RPMI7951 (cell line): ENCODE data around the gene CTNNA3. TPM values are rescaled to one million over a fixed set of nuclear protein-coding genes. Genes with fewer than 3 reads are reported as not detected.

Source experiments
- DNase-seq: peaks from one replicate; pipeline ENCODE4 v3.0.0-alpha.2; 2012; ENCODE audit warnings: low read depth
- total RNA-seq: library from RNA; depleted of rRNA; stranded (reverse); fragments of >200 nt; shearing (Covaris generic); gene quantifications from 2 replicates; pipeline ENCODE4 v1.2.3, GENCODE V29; 2014

CTNNA3 gene
- total RNA-seq, 1 experiment from 2014 or later = not detected

DNA sequence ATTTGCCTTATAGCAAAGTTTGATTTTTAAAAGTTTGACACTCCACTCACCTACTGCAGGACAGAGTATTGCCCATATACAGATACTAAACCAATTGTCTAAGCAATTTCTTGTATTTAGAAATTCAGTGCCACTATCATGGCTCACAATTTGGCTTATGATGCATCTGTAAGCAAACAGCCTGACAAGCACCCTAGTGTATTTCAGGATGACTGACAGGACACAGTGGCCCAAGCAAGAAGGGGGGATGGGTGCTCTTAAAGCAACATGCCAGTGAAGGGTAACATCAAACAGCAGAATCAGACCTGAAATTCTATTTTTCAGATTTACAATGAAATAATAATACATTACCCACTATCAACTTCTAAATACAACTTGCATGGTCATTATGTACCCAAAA is 30.5 kb downstream of the CTNNA3 start:
- DNase-seq = peak; percentile 3

DNA sequence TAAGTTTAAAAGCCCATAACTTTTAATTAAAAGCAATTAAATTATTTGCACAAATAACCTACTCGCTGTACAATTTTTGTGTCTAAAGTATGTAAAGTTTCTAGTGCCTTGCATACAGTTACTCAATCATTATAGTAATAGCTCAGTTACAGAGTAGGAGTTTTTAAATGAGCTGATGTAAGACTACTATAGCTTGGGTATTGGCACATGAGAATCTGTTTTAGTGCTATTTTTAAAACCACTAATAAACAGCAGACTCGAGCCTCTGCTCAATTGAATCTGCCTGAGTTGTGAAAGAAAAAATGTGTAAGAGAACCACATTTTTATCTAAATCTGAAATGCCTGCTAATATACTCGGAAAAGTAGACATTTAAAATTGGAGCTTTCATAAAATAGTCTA is 31.1 kb downstream of the CTNNA3 start:
- DNase-seq = no peak

DNA sequence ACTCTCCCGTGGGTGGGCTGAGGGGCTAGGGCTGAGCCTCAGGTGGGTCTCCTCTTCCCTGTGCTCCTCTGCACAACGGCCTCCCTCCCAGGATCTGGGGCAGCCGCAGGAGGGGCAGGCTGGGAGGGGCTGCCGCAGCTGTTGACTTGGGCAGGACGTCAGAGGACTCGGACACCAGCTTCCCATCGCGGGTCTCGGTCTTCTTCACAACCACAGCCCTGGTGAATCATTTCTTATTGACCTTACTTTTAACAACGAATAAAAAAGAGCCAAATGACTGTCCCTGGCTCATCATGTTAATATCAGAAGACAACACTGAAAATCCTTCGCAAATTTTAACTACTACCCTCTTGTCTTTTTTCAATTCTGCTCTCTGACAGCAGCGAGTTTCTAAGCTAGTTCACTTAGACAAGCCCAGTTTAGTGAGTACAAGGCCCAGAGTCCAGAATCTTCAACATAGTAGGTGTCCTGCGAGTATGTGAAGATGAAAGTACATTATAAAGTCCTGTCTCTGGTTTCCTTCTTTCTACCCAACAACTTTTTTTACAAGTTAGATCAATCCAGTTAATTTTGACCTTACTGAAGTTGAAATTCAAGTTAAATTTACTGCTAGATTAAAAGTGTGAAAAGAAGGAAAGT is 32.4 kb downstream of the CTNNA3 start:
- no peak for DNase-seq

GRCh38 chr10:67662415-67662814 is 33.6 kb downstream of the CTNNA3 start:
- no peak for DNase-seq

DNA sequence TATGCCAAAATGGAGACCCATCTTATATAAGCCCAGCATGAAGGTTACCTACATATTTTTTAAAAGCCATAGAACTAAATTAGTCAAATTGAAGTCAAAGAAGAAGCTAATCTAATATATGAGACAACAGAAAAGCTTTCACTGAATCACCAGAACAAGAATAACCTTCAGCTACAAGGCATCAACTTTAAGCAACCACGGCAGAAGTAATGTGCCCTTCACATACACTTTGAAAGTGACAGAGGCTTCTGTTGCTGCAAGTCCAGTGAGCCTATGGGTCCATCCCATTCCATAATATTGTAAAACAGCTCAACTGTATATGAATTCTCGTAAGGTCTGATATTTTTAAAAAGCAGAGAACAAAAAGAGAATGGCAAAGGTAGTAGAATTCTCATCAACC is 36.5 kb downstream of the CTNNA3 start:
- no peak for DNase-seq

DNA sequence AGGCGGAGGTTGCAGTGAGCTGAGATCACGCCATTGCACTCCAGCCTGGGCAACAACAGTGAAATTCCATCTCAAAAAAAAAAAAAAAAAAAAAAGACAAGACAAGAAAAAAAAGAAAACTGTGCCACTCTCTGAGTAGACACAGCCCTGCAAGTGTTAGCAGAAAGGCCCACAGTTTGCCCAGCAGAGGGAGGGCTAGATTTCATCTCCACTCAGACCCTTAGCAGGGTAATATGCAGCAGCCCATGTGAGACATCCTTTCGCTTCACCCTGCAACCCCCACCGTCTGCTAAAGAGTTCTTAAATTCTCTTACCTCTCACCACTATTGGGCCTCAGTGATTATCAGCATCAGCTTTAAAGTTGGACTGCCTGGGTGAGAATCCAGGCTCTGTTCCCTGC is 38.2 kb downstream of the CTNNA3 start:
- DNase-seq = no peak

DNA sequence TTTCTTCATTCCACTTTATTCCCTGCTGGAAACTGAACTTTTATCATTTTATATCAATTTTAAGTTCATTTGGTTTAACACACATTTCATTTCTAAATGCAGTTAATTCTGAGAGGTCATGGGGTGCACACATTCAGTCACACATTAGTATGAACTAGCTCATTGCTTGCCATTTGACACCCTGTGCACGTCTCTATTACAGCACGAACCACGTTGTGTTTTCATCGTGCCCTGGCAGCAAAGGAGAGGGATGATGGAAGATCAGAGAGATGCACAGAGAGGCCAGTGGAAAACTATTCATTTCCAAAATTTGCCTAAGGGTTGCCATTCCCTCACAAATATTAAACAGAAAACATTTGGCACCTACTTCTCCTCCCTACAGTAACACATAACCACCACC is 45.4 kb downstream of the CTNNA3 start:
- DNase-seq = no peak

GRCh38 chr10:67648613-67649229 is 47.3 kb downstream of the CTNNA3 start:
- DNase-seq = no peak

DNA sequence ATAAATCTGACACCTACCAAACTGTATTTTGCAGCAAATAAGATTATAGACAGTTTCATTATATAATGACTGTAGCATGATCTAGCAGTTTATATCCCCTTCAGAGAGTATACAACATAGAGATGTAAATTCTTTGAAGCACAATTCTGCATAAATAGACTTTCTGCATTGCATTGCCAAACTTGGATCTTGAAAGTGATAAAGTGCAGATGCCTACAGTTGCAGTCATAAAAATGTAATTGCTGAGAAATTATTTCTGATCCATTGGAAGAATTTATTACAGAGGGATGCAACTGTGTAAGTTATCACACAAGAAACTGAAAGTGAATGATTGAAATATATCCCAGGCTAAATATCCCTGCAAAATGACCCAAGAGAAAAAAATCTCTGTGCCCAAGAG is 65.1 kb downstream of the CTNNA3 start:
- DNase-seq = no peak

GRCh38 chr10:67629461-67629971 is 66.5 kb downstream of the CTNNA3 start:
- DNase-seq = peak; percentile 21

GRCh38 chr10:67622984-67623383 is 73.0 kb downstream of the CTNNA3 start:
- no peak for DNase-seq

GRCh38 chr10:67622511-67622910 is 73.5 kb downstream of the CTNNA3 start:
- DNase-seq = no peak

- DNase-seq = no peak
Observed at GRCh38 chr10:67621834-67622233, 74.2 kb downstream of the CTNNA3 start.

DNA sequence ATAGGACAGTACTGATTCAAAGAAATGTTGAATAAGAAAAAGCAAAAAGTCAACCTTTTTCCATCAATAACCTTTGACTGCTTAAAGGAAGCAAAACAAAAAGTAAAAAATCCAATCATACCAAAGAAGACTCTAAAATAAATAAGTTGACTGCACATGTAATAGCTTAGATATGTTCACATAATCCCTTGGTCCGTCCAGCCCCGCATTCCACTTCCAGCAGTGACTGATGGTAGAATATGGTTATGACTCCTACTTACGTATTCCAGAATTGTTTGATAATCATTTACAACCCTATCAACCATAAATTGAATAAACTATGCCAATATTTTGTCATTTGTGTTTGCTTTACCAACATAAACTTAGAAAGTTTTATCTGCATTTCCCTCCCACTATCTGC is 77.9 kb downstream of the CTNNA3 start:
- DNase-seq = no peak

DNA sequence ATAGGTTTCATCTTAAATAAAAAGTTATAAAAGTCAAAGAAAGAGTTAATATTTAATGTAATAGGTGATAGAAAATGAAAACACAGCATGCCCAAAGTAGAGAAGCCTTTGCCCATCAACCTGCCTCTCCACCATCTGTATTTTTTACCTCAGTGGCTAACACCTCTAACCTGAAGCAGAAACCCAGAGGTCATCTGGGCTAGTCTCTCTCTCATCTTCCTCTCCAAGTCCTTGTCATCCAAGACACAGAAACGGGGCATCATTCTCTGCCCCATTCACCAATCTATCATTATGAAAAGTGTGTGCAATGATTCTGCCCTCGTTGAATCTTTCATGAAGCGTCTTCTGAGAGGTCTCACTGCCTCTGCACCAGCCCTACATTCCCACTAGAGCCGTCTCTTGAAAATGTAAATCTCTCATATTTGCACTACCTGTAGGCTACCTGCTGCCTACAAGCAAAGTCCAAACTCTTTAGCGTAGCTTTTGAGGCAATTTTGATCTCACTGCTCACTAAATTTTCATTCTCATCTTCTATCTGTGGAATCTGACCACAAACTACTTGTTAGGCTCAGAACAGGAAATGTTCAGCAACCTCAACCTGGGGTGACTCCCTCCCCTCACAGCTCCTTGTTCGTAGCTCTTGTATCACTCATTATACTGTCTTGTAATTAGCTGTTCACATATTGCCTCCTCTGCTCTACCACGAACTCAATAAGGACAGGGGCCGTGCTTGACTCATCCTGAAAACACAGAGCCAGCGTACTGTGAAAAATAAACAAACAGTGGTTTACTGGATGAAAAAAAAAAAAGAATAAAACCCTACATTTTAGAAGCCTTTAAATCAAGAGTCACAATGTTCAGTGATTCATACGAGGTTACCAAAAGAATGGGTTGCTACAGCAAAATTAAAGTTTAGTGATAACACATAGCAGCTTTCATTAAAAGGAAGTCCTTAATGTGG is 83.1 kb downstream of the CTNNA3 start:
- peak; percentile 50 for DNase-seq

DNA sequence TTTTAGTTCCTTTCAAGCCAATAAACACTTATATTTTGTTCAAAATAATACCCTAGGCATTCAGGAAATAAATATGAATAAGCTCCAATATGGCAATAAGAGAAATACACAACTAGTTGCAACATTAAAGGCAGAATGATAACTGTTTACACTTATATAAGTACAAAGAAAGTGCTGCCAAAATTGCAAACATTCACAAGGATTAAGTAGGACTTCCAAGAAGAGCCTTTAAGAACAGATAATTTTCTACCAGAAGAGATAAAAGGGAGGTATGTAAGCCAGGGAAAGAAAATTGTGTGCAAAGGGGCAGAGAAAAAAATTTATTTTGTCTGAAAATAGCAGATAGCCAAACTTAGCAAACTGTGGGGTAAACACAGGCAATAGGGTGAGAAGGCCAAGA is 83.8 kb downstream of the CTNNA3 start:
- DNase-seq = no peak

DNA sequence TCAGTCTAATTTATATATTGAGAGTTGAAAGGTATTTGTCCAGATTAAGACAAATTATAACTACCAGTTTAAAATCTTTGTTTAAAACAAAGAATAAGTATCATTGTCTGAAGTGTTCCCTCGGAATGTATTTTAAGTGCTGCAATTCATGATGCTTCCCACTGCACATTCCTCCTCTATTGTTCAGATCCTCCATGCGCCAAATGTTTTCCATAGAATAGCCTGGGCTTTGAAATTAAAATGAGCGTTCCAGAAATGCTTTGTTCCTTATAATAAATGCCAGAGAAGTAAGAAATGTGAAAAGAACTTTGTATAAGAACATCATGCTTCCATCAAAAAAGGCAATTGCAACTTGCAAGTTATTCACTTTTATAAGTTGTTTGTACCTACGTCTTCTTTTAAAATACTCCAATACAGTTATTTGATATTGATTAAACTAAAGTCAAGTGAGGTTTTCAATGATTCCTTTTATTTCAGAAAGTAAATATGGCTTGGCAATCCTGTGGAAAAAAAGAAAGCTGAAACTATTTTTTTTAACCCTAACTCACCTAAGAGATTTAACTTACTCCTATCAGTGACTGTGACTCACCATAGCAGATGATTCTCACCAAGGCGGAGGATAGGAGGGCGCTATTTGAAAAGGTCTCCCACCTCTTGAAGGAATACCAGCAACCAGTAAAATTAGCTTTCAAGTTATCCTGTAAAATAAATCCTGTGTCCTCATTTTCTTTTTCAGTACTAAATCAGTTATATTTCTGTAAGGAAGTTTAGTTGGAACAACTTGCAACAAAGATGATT is 85.8 kb downstream of the CTNNA3 start:
- no peak for DNase-seq

DNA sequence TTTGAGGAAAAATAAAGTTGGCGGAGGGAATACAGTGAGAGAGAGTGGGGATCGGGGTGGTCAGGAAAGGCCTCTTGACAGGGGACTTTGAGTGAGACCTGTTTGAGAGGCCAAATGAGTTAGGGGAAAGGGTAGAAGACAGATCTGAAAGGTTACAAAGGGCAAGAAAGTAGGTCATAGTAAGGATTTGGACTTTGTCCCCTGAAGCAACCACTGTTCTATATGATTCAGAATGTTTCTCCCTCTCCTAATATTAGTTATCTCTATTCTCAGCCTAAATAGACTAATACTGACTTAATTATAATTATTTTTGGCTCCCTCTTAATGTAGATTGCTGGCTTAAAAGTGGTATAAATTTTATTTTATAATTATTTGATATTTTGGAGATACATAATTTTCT is 88.0 kb downstream of the CTNNA3 start:
- no peak for DNase-seq

- no peak for DNase-seq
Observed at GRCh38 chr10:67607472-67607871, 88.5 kb downstream of the CTNNA3 start.

GRCh38 chr10:67606572-67606971 is 89.4 kb downstream of the CTNNA3 start:
- DNase-seq = peak; percentile 72

- no peak for DNase-seq
Observed at GRCh38 chr10:67603701-67604100, 92.3 kb downstream of the CTNNA3 start.

- no peak for DNase-seq
Observed at GRCh38 chr10:67603086-67603485, 92.9 kb downstream of the CTNNA3 start.
